IMR-90 (cell line): ENCODE results near the gene RPS6KA2. TPM values are rescaled to one million over a fixed set of nuclear protein-coding genes. Genes with fewer than 3 reads are reported as not detected.

Source experiments
- ATAC-seq: fragments of 200-7000 bp; cut with Tn5 transposase; 2 replicates; pipeline ENCODE4 v1.9.1; 2020; ENCODE audit warnings: low read depth, mild to moderate bottlenecking, moderate library complexity
- BruUV-seq: library from RNA; stranded (reverse); fragments of 400-500 nt; replicated peaks from 2 replicates; lab custom pipeline; 2021; lab: Mats Ljungman, UMichigan
- CTCF ChIA-PET: fragments of 300-600 bp; formaldehyde crosslinking; extraction: SDS; loops from one replicate; lab custom pipeline; 2021; ENCODE audit warnings: antibody characterized with exemption; lab: Yijun Ruan, JAX
- POLR2A ChIA-PET: fragments of 300-600 bp; sonication (Branson Sonifier 250); formaldehyde crosslinking; loops from one replicate; lab custom pipeline; 2022; ENCODE audit warnings: antibody characterized with exemption; ENCODE audit not compliant: unreplicated experiment; lab: Charles Lee
- DNase-seq: peaks from one replicate; pipeline ENCODE4 v3.0.0; 2013
- H2AFZ ChIP-seq: replicated peaks from 2 replicates; pipeline ENCODE3; 2013; ENCODE audit warnings: low read length, mild to moderate bottlenecking; ENCODE audit not compliant: poor library complexity
- H2AK5ac ChIP-seq: 2 replicates; pipeline ENCODE4 v1.6.1; 2013; ENCODE audit warnings: low read depth, low read length, inconsistent platforms
- H2AK9ac ChIP-seq: replicated peaks from 2 replicates; pipeline ENCODE3; 2013; ENCODE audit warnings: mild to moderate bottlenecking, low read depth, low read length, moderate library complexity; ENCODE audit not compliant: poor library complexity
- H2BK120ac ChIP-seq: 2 replicates; pipeline ENCODE4 v1.6.1; 2013; ENCODE audit warnings: low read depth, low read length, inconsistent platforms
- H2BK15ac ChIP-seq: 3 replicates; pipeline ENCODE4 v1.6.1; 2013; ENCODE audit warnings: low read depth, low read length, inconsistent platforms
- H2BK20ac ChIP-seq: 2 replicates; pipeline ENCODE4 v1.6.1; 2013; ENCODE audit warnings: low read depth, mild to moderate bottlenecking, inconsistent platforms, low read length, moderate library complexity
- H2BK5ac ChIP-seq: 2 replicates; pipeline ENCODE4 v1.6.1; 2013; ENCODE audit warnings: mild to moderate bottlenecking, low read depth, low read length, inconsistent platforms; ENCODE audit not compliant: poor library complexity, severe bottlenecking
- H3K14ac ChIP-seq: replicated peaks from 2 replicates; pipeline ENCODE4 v1.6.1; 2013; ENCODE audit warnings: low read depth, low read length, inconsistent platforms
- H3K18ac ChIP-seq: 2 replicates; pipeline ENCODE4 v1.6.1; 2013; ENCODE audit warnings: low read depth, low read length, control low read depth
- H3K23ac ChIP-seq: 2 replicates; pipeline ENCODE4 v1.6.1; 2013; ENCODE audit warnings: low read depth, low read length, inconsistent platforms
- H3K27ac ChIP-seq: 2 replicates; pipeline ENCODE4 v1.5.1; 2013; ENCODE audit warnings: mild to moderate bottlenecking, control low read depth, low read length; ENCODE audit not compliant: insufficient read depth
- H3K27me3 ChIP-seq: 2 replicates; pipeline ENCODE4 v1.6.1; 2013; ENCODE audit warnings: low read length; ENCODE audit not compliant: control insufficient read depth, insufficient read depth
- H3K36me3 ChIP-seq: 2 replicates; pipeline ENCODE4 v1.6.1; 2013; ENCODE audit warnings: low read length, mixed read lengths; ENCODE audit not compliant: control insufficient read depth, insufficient read depth
- H3K4ac ChIP-seq: 2 replicates; pipeline ENCODE4 v1.6.1; 2013; ENCODE audit warnings: low read depth, low read length, inconsistent platforms
- H3K4me1 ChIP-seq: 2 replicates; pipeline ENCODE4 v1.6.1; 2013; ENCODE audit warnings: low read length, mixed read lengths; ENCODE audit not compliant: control insufficient read depth, insufficient read depth
- H3K4me2 ChIP-seq: 2 replicates; pipeline ENCODE4 v1.6.1; 2013; ENCODE audit warnings: low read depth, mild to moderate bottlenecking, control low read depth, low read length, moderate library complexity
- H3K4me3 ChIP-seq: 2 replicates; pipeline ENCODE4 v1.5.1; 2013; ENCODE audit warnings: low read depth, mild to moderate bottlenecking, control low read depth, low read length, moderate library complexity; ENCODE audit not compliant: insufficient read depth
- H3K56ac ChIP-seq: 2 replicates; pipeline ENCODE4 v1.6.1; 2013; ENCODE audit warnings: low read length, inconsistent platforms; ENCODE audit not compliant: insufficient read depth; ENCODE audit errors: extremely low read depth
- H3K79me1 ChIP-seq, 2 experiments: 2 replicates each; pipeline ENCODE4 v1.6.1; 2013; ENCODE audit warnings: low read length in 2 of 2, inconsistent platforms in 1 of 2, low read depth in 1 of 2
- H3K9ac ChIP-seq: 2 replicates; pipeline ENCODE4 v1.6.1; 2013; ENCODE audit warnings: low read depth, low read length, control low read depth
- H3K9me1 ChIP-seq: 2 replicates; pipeline ENCODE4 v1.6.1; 2013; ENCODE audit warnings: low read length, inconsistent platforms; ENCODE audit not compliant: insufficient read depth
- H3K9me3 ChIP-seq: 2 replicates; pipeline ENCODE4 v1.6.1; 2013; ENCODE audit warnings: low read length; ENCODE audit not compliant: control insufficient read depth, insufficient read depth
- H4K20me1 ChIP-seq: 2 replicates; pipeline ENCODE4 v1.6.1; 2013; ENCODE audit warnings: low read length, inconsistent platforms; ENCODE audit not compliant: insufficient read depth
- H4K5ac ChIP-seq: 2 replicates; pipeline ENCODE4 v1.6.1; 2013; ENCODE audit warnings: mild to moderate bottlenecking, low read depth, low read length, control low read depth
- H4K8ac ChIP-seq, 2 experiments: 2 replicates each; pipeline ENCODE4 v1.6.1; 2013; ENCODE audit warnings: low read depth in 2 of 2, low read length in 2 of 2, control low read depth in 1 of 2, inconsistent platforms in 1 of 2
- H4K91ac ChIP-seq: 2 replicates; pipeline ENCODE4 v1.6.1; 2013; ENCODE audit warnings: low read depth, low read length, inconsistent platforms; ENCODE audit not compliant: insufficient read depth
- BHLHE40 ChIP-seq: fragments of 150-350 bp; IDR thresholded peaks from 2 replicates; pipeline ENCODE4 v1.6.1; 2016; ENCODE audit warnings: mild to moderate bottlenecking, low read depth, low read length
- CHD1 ChIP-seq: IDR thresholded peaks from 2 replicates; pipeline ENCODE4 v1.6.1; 2012; ENCODE audit warnings: low read depth, low read length, improper control_type of control experiment
- CTCF ChIP-seq: conservative IDR thresholded peaks from 2 replicates; pipeline ENCODE4 v1.5.1; 2012; ENCODE audit warnings: mild to moderate bottlenecking, low read depth, low read length, improper control_type of control experiment
- ELK1 ChIP-seq: fragments of 150-350 bp; IDR thresholded peaks from 2 replicates; pipeline ENCODE4 v1.6.1; 2016; ENCODE audit warnings: low read depth, mild to moderate bottlenecking, low read length, moderate library complexity, borderline replicate concordance
- FOS ChIP-seq: fragments of 150-350 bp; IDR thresholded peaks from 2 replicates; pipeline ENCODE4 v1.6.1; 2016; ENCODE audit warnings: low read depth, low read length
- MAFK ChIP-seq: IDR thresholded peaks from 2 replicates; pipeline ENCODE4 v1.6.1; 2012; ENCODE audit warnings: low read depth, low read length, improper control_type of control experiment
- MXI1 ChIP-seq: IDR thresholded peaks from 2 replicates; pipeline ENCODE4 v1.6.1; 2012; ENCODE audit warnings: low read depth, mild to moderate bottlenecking, low read length, moderate library complexity, borderline replicate concordance
- RAD21 ChIP-seq: IDR thresholded peaks from 2 replicates; pipeline ENCODE4 v1.6.1; 2012; ENCODE audit warnings: low read length, improper control_type of control experiment
- RCOR1 ChIP-seq: IDR thresholded peaks from 2 replicates; pipeline ENCODE4 v1.6.1; 2012; ENCODE audit warnings: mild to moderate bottlenecking, low read length, improper control_type of control experiment; ENCODE audit not compliant: insufficient replicate concordance
- RFX5 ChIP-seq: IDR thresholded peaks from 2 replicates; pipeline ENCODE4 v1.8.0; 2012; ENCODE audit warnings: low read depth, mild to moderate bottlenecking, low read length, moderate library complexity
- SMC3 ChIP-seq: fragments of 150-350 bp; IDR thresholded peaks from 2 replicates; pipeline ENCODE4 v1.6.1; 2016; ENCODE audit warnings: low read depth, mild to moderate bottlenecking, antibody characterized with exemption, low read length, moderate library complexity
- USF2 ChIP-seq: fragments of 150-350 bp; IDR thresholded peaks from 2 replicates; pipeline ENCODE4 v1.6.1; 2017; ENCODE audit warnings: mild to moderate bottlenecking, antibody characterized with exemption, low read length, low read depth
- WGBS, 2 experiments: methylation state at CpG; one replicate each; pipeline versions ENCODE4 v1.1.5 to v1.1.7; 2013; ENCODE audit warnings: missing lambda C conversion rate in 2 of 2; ENCODE audit not compliant: insufficient read length in 1 of 2; ENCODE audit errors: extremely low coverage in 2 of 2; 5-methylcytosine and 5-hydroxymethylcytosine counted together
- dilution Hi-C: fragments of 300-500 bp; cut with HindIII; formaldehyde crosslinking; loops from one replicate; pipeline ENCODE4 v1.14.3; 2018; ENCODE audit warnings: low sequenced_read_pairs; ENCODE audit not compliant: unreplicated experiment
- in situ Hi-C: fragments of 300-500 bp; cut with MboI; formaldehyde crosslinking; loops from 3 replicates; pipeline ENCODE4 v1.14.3; 2019; ENCODE audit warnings: low sequenced_read_pairs, inconsistent platforms, mixed read lengths
- intact Hi-C: fragments of 100-400 bp; cut with micrococcal nuclease; formaldehyde crosslinking; loops from 2 replicates; pipeline ENCODE4 v1.10.0; 2022
- polyA plus RNA-seq, 3 experiments: library from polyadenylated mRNA; depleted of rRNA; stranded (reverse); fragments of >200 nt; gene quantifications; 2 replicates each; pipeline ENCODE4 v1.2.3, GENCODE V29; 2012; ENCODE audit warnings: low replicate concordance in 1 of 3
- total RNA-seq: library from RNA; depleted of rRNA; stranded (reverse); fragments of >200 nt; gene quantifications from 2 replicates; pipeline ENCODE4 v1.2.3, GENCODE V29; 2012

The RPS6KA2 gene
- total and polyA plus RNA-seq, 2 of the 4 experiments (the other 2 are of a cell fraction), result 26.9 to 31.3 TPM

GRCh38 chr6:166658115-166658791, 31.2 kb upstream of the RPS6KA2 start:
- Histone ChIP-seq H3K9me3 (no peaks in the 10 kb centered on the region), H2BK20ac (no peak overlapping the region), H3K79me1 (no peaks in the 10 kb centered on the region), H2BK15ac (no peak overlapping the region), H4K91ac (no peak overlapping the region), H2BK120ac (no peak overlapping the region), H3K4me1 (peaks cover 3% of the 10 kb centered on the region; the same call in 1 of the 2 replicates), H3K27me3 (peaks cover 24% of the 10 kb centered on the region), H3K9me1 (no peaks in the 10 kb centered on the region), H4K20me1 (no peaks in the 10 kb centered on the region), H3K27ac (no peak overlapping the region), H3K4me2 (no peak overlapping the region), H2BK5ac (no peak overlapping the region), H3K4me3 (no peak overlapping the region), H3K4ac (no peak overlapping the region), H2AFZ (no peak overlapping the region), H4K8ac (no peak overlapping the region), H3K9ac (no peak overlapping the region), H3K56ac (no peak overlapping the region), H4K5ac (no peak overlapping the region), H2AK9ac (no peak overlapping the region), H3K14ac (no peak overlapping the region), H2AK5ac (no peak overlapping the region), H3K18ac (no peak overlapping the region), H3K23ac (no peak overlapping the region), H3K36me3 (no peaks in the 10 kb centered on the region)
- DNase-seq (no peak), ATAC-seq (no peak)
- ChIA-PET POLR2A (no interaction called here), CTCF (interaction anchor here (0.9 kb wide), 1 partner anchor 12 kb away, joined by 3 read pairs; no protein-coding TSS in a partner anchor)
- dilution Hi-C loops, result no loop called here
- TF ChIP-seq FOS (no peak), ELK1 (no peak), USF2 (no peak), RCOR1 (no peak), BHLHE40 (no peak), SMC3 (no peak), RAD21 (no peak), CTCF (no peak), MXI1 (no peak), MAFK (no peak), CHD1 (no peak), RFX5 (no peak)
- in situ Hi-C loops, result no loop called here
- BruUV-seq, result no TSS peak
- WGBS, 2 experiments, result 95% methylated on average over 7 of the region's 19 CpGs; no CpG with 5 or more reads in 1 of the 2 experiments
- intact Hi-C loops, result no loop called here
